Fibroblast of peridontal ligament (primary cell): ENCODE results near the gene NDST1.

Source experiments
- DNase-seq: peaks from one replicate; pipeline ENCODE4 v3.0.0-alpha.2; 2010; ENCODE audit errors: extremely low read depth

The NDST1 gene

DNA sequence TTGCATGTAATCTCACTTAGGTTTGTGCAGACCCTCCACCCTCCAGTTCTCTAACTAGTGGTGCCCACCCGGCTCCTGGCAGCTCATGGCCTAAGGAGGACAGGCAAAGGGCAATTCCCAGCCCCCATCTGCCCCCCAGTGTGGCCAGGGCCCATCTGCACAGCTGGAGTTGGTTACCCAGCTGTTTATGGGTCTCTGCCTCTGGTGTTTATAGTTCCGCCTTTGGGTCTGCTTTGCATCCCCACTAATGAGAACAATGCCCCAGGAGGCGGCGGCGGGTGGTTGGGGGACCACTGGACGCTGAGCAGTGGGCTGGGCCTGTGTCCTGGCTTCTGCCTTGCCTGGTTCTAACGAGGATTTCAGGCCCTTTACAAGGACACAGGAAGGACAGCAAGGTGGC lies 62.4 kb downstream of the NDST1 start:
- DNase-seq = no peak

DNA sequence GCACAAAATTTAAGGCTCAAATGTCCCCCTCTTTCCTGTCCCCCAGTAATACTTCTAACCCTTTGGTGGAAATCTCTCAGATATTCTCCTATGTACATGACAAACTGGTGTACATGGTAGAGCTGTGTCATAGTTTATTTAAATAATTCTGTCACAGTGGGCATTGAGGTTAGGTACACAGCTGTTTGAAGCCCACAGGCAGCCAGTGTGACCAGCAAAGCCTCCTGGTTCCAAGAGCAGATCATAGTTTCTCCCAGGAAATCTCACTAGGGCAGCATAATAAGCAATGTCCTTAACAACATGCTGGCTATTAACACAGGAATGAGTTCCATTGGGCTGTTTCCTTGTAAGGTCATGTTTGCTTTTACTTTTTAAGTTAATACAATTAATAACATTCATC lies 63.9 kb downstream of the NDST1 start:
- DNase-seq = no peak

DNA sequence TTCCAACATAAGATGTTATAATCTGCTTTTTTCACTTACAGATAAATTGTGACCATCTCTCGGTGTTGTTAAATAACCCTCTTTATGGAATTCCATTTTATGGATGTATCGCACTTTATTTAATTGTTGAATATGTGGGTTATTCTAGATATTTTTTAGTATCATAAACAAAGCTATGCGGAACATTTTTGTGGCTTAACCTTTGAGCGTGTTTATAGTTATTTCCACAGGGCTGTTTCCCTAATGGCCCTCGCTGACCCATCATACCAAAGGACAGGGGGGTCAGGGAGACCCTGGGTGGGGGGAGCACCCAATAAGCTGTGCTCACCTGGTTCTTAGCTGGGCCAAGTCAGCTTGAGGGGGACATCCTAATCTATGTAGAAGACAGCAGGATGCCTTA lies 65.3 kb downstream of the NDST1 start:
- DNase-seq = no peak

DNA sequence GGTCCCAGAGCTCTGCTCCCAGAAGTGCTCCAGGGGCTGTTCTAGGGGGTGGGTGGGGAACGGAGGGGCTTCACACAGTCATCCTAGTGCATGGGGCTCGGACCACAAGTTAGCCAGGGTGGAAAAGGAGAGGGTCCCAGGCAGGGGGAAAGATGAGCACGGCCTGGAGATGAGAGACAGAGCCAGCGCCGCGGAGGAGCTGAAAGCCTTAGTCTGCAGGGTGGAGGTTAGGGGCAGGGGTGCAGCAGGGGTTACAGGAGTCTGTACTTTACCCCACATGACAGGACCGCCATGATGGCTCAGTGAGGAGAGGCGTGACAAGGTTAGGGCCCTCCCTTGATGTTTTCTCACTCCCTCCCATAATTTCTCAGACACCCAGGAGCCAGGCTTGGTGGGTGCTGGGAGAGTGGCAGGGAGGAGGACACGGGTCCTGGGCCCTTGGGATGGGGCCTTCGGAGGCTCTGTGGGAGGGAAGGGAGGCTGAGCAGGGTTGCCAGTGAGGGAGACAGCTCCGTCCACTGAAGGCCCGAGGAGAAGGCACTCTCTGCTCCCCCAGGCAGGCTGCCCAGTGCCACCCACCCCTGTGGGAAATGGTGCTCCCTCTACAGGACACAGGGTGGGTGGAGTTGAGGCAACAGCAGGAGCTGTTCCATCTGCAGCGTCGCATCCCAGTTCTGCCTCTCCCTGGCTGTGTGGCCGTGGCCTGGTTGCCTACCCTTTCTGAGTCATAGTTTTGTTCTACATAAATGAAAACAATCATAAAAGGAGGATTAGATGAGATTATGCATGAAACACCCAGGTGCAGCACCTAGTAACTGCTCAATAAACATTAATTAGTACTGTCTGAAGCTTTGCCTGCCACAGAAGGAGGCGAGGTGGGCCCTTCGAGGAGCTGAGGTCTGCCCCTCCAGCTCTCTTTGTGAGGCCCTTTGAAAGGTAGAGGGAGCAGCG lies 66.2 kb downstream of the NDST1 start:
- DNase-seq = no peak

DNA sequence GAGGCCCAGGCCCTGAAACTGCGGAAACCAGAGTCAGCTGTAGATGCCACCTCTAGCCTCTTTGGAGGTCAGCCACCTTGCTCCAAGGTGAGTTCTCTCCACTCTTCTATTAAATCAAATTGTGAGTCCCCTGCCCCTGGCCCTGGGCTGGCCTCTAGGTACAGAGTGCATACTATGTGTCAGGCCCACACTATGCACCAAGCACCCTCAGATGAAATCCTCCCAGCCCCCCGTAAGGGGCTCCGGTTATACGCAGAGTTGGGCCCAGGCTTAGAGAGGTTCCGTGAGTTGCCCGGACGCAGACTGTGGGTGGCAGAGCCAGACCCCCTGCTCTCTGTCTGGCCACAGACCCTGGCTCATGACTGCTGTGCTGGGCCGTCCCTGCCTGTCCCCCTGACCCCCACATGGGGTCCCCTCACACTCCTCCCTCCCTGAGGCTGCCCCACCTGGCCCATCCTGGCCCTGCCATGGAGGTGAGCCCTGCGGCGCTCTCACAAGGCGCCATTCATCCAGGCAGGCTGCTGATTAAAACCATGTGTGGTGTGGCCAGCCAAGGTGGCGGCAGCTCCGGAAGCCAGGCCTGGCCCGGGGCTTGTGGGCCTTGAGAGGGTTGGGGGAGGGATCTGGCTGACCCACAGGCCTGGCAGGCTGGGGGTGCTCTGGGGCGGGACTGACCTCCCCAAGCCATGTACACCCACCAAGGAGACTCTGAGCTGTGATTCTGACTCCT lies 67.1 kb downstream of the NDST1 start:
- DNase-seq = no peak

DNA sequence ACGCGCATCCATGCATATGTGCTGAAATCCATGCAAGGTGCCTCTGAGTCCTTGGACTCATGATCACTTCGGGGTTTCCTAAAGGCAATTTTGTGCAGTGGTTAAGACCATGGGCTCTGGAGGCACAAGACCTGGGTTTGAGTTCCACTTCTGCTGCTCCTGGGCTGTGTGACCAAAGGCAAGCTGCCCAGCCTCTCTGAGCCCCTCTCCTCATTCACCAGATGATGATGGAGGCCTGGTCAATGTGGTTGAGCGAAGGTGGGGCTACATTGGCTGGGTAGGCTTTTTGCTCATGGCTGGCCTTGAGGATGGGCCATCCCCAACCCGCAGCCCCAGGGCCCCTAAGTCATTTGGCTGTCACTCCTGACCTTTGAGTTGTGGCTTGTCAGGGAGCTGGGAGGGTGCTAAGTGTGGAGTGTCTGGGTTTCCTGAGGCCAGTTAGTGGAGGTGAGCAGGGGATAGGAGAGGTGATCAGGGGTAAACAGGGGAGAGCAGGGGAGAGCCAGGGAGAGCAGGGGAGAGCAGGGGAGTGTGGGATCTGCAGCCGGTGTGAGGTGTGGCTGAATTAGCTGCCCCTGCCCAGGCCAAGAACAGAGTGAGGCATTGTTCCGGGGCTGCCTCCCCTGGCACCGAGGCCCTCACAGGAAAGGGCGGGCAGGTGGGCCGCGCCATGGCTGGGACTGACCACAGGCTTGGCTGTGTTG lies 68.0 kb downstream of the NDST1 start:
- DNase-seq = no peak

DNA sequence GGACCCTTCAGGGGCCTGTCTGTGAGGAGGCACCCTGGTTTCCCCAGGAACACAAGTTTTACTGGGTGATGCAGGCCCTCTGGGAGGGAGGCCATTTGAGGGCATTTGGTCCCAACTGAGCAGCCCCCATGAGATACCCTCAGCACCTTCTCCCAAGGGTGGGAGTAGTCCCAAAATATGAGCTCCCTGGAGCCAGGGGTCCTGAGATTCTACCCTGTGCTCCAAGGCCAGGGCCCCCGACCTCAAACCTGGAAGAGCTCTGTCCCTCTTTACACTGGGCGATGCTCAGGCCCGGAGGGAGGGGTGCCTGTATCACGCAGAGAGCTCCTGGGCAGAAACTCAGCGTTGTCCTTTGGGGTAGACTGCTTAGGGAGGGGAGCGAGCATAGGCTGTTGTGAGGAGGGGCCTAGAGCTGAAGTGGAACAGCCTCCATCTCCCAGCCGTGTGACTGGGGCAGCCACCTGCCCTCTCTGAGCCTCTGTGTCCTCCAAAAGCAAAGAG lies 68.6 kb downstream of the NDST1 start:
- DNase-seq = no peak

DNA sequence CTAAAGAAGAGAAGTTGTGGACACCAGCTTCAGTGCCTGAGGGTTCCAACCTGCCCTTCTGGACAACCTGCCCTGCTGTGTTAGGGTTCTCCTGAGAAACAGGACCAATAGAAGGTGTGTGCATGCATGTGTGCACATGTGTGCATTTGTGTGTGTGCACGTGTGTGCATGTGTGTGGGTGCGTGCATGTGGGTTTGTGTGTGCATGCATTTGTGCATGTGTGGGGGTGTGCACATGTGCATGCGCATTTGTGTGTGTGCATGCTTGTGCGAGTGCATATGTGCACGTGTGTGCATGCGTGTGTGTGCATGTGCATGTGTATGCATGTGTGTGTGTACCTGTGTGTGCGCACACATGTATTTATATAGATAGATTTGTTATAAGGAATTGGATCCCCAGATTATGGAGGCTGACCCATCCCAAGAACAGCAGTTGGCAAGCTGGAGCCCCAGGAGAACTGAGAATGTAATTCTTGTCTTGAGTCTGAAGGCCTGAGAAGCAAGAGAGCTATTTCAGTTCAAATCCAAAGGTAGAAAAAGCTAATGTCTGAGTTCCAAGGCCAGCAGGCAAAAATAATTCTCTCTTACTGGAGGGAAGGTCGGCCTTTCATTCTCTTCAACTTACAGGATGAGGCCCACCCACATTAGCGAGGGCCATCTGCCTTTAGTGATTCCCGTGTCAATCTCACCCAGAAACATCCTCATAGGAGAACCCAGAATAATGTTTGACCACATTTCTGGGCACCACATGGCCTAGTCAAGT lies 69.6 kb downstream of the NDST1 start:
- no peak for DNase-seq

DNA sequence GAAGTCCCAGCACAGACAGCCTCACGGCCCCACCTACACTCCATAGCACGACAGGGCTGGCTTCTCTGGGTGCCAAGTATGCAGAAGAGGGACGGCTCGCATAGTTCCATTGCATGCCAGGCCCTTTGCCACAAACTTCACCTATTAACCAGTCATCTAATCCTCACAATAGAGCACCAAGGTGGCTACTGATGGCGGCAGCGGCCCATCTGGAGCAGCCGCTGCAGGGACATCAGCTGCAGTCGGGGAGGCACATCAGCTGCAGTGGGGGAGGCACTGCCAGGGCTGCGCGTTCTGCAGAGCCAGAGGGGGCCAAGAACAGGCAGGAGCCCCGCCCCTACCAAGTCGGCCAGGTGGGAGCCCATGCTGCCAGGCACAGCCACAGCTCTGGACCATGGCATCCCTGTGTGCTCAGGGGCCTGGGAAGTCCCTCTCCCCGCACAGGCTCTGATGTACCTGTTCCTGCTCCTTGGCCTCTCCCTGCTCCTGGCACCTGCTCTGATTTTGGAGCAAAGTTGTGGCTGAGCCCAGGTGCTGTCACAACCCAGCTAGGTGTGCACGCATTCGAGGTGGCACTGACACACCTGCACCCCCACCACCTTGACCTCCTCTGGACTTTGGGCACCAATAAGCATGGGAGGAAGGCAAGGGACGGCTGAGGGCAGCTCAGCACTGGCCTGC lies 71.0 kb downstream of the NDST1 start:
- DNase-seq = no peak

DNA sequence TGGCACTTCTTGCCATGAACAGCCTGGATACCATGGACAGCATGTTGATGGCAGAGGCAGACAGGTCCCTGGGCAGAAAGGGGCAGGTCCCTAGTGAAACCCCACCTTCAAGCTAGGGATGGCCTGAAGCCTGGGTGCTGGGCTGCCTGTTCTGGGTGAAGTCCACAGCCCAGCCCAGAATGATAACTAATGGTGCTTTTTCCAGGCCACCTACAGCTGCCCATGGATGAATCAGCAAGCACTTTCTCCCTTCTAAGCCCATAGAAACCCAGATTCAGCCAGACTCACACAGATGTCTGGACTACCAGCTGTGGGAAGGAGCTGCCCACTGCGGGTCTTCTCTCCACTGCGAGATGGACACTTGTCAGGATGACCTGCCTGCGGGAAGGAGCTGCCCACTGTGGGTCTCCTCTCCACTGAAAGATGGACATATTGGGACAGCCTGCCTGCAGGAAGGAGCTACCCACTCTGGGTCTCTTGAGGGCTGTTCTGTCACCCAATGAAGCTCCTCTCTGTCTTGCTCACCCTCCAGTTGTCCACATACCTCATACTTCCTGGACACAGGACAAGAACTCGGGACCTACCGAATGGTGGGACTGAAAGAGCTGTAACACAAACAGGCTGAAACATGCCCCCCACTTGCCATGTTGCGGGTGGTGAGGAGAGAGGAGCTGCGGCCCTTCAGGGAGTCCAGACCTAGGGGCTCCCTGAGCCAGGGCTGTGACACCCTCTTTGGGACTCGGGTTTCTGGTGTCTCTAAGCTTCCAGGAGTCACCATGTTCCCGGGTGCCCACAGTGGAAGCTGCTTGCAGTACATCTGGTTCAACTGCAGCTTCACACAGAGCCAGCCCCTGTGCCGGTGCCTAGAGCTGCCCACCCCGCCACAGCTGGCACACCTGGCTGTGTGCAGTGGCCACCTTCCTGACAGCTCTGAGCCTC lies 71.8 kb downstream of the NDST1 start:
- DNase-seq = no peak

DNA sequence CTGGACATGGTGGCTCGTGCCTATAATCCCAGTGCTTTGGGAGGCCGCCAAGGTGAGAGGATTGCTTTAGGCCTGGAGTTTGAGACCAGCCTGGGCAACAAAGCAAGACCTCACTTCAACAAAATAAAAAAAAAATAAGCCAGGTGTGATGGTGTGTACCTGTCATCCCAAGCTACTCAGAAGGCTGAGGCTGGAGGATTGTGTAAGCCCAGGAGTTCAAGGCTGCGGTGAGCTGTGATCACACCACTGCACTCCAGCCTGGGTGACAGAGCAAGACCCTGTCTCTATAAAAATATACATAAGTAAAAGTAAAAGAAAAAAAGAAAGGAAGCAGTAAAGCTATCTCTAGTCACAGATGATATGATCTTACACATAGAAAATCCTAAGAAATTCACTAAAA lies 73.0 kb downstream of the NDST1 start:
- no peak for DNase-seq

DNA sequence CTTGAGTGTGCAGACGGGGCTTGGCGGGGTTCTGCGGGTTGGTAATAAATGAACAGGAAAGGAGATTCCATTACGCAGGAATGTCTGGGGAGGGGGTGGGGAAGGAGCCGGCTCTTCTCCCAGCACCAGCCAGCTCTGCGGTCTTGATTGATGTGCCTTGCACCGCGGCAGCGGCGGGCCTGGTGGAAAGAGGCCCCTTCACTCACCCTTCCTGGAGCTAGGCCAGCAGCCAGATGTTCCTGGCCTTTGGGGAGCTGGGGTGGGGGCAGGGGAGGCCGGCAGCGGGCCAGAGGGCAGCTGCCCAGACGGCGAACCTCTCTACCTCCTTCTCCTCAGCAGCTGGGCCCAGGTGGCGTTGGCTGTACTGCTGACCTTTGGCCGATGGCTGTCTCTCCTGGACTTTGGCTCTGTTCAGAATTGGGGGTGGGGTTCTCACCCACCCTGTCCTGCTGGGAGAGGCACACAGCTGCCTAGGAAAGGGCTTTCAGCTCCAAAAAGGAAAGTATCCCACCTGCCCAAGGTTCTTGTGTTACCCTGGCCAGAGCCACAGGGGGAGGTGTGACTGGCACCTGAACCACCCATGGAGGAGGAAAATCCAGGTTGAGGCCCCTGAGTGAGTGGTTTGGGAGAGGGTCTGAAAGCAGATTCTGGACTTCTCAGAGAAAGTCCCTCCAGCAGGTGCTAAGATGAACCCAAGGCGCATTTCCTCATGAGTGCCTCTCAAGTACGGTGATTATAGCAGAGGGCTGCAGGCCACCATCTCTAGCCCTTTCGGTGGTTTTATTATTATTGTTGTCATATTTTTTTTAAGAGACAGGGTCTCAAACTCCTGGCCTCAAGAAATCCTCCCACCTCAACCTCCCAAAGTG lies 74.5 kb downstream of the NDST1 start:
- no peak for DNase-seq

DNA sequence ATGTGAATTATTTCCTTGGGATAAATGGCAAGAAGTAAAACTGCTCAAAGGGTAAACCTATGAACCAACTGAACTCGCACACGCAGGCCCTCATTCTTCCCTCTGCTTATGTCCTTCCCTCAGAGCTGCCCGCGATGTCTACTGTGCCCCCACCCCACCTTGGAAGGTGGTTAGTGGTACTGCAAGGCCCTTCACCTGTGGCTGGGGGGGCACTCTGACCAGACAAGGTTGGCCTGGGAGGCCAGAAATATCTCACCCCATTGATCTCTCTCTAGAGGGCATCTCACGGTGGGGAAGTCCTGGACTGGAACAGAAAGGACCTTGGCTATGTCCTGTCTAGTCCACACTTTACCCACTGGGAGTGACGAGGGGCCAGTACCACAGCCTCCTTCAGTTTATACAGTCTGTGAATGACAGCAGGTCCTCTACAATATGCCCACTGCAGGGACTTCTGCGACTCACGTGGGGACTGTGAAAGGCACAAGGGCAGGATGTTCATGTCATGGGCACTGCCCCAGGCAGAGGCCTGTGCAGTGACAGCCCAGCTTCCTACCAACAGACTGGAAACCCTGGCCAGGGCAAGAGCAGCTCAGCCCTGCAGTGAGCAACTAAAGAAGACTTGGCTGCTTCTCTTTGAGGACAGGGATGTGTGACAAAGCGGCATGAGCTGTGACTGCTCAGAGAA lies 75.8 kb downstream of the NDST1 start:
- DNase-seq = no peak

DNA sequence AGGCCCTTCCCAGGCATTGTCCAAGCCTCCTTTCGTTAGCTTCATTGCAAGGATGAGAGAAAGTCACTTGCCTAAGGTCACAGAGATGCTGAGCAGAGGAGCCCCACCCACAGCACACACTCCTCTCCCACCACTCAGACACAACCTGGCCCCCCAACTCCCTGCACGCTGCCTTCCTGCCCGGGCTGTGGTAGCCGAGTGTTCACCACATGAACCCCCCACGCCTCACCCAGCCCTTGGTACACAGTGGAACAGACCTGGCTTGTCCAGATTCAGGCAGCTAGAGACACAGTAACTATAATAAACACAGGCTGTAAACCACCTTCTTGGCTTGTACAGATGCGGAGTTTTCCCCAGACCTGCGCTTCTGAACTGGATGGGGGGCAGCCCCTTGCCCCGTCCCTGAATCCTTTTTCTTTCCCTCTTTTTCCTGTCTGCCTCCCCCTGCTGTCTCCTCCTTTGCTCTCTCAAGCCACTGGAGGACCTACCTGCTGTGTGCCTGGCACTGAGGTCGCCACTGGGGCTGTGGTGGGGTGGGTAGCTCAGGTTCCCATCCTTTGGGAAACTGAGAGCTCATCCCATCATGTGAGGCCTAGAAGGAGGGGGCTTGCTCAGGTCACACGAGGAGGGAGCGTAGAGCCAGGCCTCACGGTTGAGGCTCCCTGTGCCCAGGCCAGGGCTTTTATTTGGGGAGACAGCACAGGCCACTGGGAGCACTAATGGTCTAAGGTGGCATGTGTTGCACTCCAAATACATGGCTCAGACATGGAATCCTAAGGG lies 76.8 kb downstream of the NDST1 start:
- no peak for DNase-seq

DNA sequence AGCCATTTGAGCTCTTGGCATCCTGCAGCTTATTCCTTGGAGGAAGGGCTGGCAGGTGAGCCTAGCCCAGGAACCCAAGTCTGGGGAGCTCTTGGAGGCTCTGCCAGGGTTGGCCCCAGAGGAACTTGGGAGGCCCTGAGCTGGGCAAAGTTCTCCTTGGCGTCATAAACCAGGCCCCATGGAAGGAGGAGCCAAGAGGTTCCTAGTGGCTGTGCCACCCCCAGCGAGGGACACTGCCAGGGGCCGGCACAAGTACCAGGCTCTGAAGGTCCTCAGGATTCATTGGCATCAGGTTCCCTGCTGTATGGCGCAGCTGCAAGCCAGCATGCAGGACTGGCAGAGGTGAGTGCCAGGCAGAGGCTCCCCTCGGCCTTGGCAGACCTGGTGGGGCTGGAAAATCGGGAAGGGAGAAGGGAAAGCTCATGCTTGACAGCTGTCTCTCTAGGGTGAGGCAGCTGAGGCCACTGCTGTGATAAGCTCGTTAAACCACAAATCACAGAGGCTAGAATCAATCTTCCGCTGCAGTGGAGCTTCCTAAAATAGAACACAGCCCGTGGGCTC lies 77.9 kb downstream of the NDST1 start:
- no peak for DNase-seq

DNA sequence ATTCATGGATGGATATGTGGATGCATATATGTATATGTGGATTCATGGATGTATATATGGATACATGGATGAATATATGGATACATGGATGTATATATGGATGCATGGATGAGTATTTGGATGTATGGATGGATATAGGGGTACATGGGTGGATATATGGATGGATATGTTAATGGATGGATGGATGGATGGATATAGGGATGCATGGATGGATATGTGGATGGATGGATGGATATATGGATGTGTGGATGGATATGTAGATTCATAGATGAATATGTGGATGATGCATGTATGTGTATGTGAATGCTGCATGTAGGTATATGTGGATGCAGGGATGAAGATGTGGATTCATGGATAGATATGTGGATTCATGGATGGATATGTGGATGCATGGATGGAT lies 79.1 kb downstream of the NDST1 start:
- no peak for DNase-seq
